ENCODE results near the gene FRMD3. TPM values are rescaled to one million over a fixed set of nuclear protein-coding genes. Genes with fewer than 3 reads are reported as not detected.

Gene FRMD3
- total RNA-seq, 1 experiment from 2014 or later, result 1.9 TPM

GRCh38 chr9:83284746-83285145 lies 253.5 kb downstream of the FRMD3 start:
- H3K79me2 ChIP-seq (ENCODE audit: low read depth), result no peaks in the 10 kb centered on the region
- no peak overlapping the region for H3K4me2 ChIP-seq
- H3K4me3 ChIP-seq, result no peak overlapping the region
- H3K27me3 ChIP-seq (ENCODE audit: insufficient read depth, low read depth), result no peaks in the 10 kb centered on the region
- H3F3A ChIP-seq (ENCODE audit: insufficient read depth, low read depth), result 0 out of 2 replicates have a peak, but pooled peaks cover 10% of the 10 kb centered on the region
- intact Hi-C loops (cut with micrococcal nuclease; ENCODE audit: unreplicated experiment), result no loop called here
- no peaks in the 10 kb centered on the region for H3K9me3 ChIP-seq (ENCODE audit: insufficient read depth, low read depth)
- TF ChIP-seq CTCF (conservative IDR thresholded peaks at IDR 0.05) (no peak), EZH2 (IDR thresholded peaks at IDR 0.05; ENCODE audit: low read depth) (no peak)
- no peaks in the 10 kb centered on the region for H4K20me1 ChIP-seq (ENCODE audit: insufficient read depth)
- ChIA-PET POLR2A (ENCODE audit: unreplicated experiment) (no interaction called here), CTCF (no interaction called here)
- H3K9me2 ChIP-seq (ENCODE audit: insufficient read depth), result no peaks in the 10 kb centered on the region
- peaks cover 13% of the 10 kb centered on the region for H3K4me1 ChIP-seq (replicated peaks; ENCODE audit: insufficient read depth)
- H3K27ac ChIP-seq, result no peak overlapping the region
- no peak overlapping the region for H2AFZ ChIP-seq
- no peak for DNase-seq
- H3K36me3 ChIP-seq (ENCODE audit: low read depth), result no peaks in the 10 kb centered on the region
- BruUV-seq (replicated peaks), result no TSS peak

GRCh38 chr9:83283528-83283927 lies 254.7 kb downstream of the FRMD3 start:
- ChIA-PET POLR2A (ENCODE audit: unreplicated experiment) (no interaction called here), CTCF (no interaction called here)
- H3K9me3 ChIP-seq (ENCODE audit: insufficient read depth, low read depth), result no peaks in the 10 kb centered on the region
- TF ChIP-seq CTCF (conservative IDR thresholded peaks at IDR 0.05) (no peak), EZH2 (IDR thresholded peaks at IDR 0.05; ENCODE audit: low read depth) (no peak)
- no peaks in the 10 kb centered on the region for H3K36me3 ChIP-seq (ENCODE audit: low read depth)
- H3K27me3 ChIP-seq (ENCODE audit: insufficient read depth, low read depth), result no peaks in the 10 kb centered on the region
- H3K27ac ChIP-seq, result no peak overlapping the region
- no peak overlapping the region for H2AFZ ChIP-seq
- no peak for DNase-seq
- no TSS peak for BruUV-seq (replicated peaks)
- no peaks in the 10 kb centered on the region for H4K20me1 ChIP-seq (ENCODE audit: insufficient read depth)
- peaks cover 13% of the 10 kb centered on the region for H3K4me1 ChIP-seq (replicated peaks; ENCODE audit: insufficient read depth)
- no peaks in the 10 kb centered on the region for H3K9me2 ChIP-seq (ENCODE audit: insufficient read depth)
- 0 out of 2 replicates have a peak, but pooled peaks cover 10% of the 10 kb centered on the region for H3F3A ChIP-seq (ENCODE audit: insufficient read depth, low read depth)
- intact Hi-C loops (cut with micrococcal nuclease; ENCODE audit: unreplicated experiment), result no loop called here
- H3K4me3 ChIP-seq, result no peak overlapping the region
- no peak overlapping the region for H3K4me2 ChIP-seq
- H3K79me2 ChIP-seq (ENCODE audit: low read depth), result no peaks in the 10 kb centered on the region

GRCh38 chr9:83281306-83282255 lies 256.6 kb downstream of the FRMD3 start:
- Histone ChIP-seq H3K27ac (0 out of 2 replicates have a peak overlapping the region, but pooled peaks have one; percentile 15), H3K4me3 (no peak overlapping the region), H3K9me2 (ENCODE audit: insufficient read depth) (0 out of 2 replicates have a peak, but pooled peaks cover 3% of the 10 kb centered on the region), H3K79me2 (ENCODE audit: low read depth) (no peaks in the 10 kb centered on the region), H3K9me3 (ENCODE audit: insufficient read depth, low read depth) (no peaks in the 10 kb centered on the region), H3K4me2 (peak overlapping the region; percentile 33; the same call in 1 of the 2 replicates), H3K27me3 (ENCODE audit: insufficient read depth, low read depth) (no peaks in the 10 kb centered on the region), H3K36me3 (ENCODE audit: low read depth) (no peaks in the 10 kb centered on the region), H3F3A (ENCODE audit: insufficient read depth, low read depth) (0 out of 2 replicates have a peak, but pooled peaks cover 10% of the 10 kb centered on the region), H4K20me1 (ENCODE audit: insufficient read depth) (no peaks in the 10 kb centered on the region), H3K4me1 (replicated peaks; ENCODE audit: insufficient read depth) (peaks cover 13% of the 10 kb centered on the region), H2AFZ (no peak overlapping the region)
- TF ChIP-seq CTCF (conservative IDR thresholded peaks at IDR 0.05) (no peak), EZH2 (IDR thresholded peaks at IDR 0.05; ENCODE audit: low read depth) (no peak)
- BruUV-seq (replicated peaks), result no TSS peak
- ChIA-PET POLR2A (ENCODE audit: unreplicated experiment) (no interaction called here), CTCF (no interaction called here)
- DNase-seq, result peak in 1 of 2 experiments; percentile 69
- intact Hi-C loops (cut with micrococcal nuclease; ENCODE audit: unreplicated experiment), result no loop called here
